ENCODE results near the gene TIMM8B.

TIMM8B gene, protein sequence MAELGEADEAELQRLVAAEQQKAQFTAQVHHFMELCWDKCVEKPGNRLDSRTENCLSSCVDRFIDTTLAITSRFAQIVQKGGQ

DNA sequence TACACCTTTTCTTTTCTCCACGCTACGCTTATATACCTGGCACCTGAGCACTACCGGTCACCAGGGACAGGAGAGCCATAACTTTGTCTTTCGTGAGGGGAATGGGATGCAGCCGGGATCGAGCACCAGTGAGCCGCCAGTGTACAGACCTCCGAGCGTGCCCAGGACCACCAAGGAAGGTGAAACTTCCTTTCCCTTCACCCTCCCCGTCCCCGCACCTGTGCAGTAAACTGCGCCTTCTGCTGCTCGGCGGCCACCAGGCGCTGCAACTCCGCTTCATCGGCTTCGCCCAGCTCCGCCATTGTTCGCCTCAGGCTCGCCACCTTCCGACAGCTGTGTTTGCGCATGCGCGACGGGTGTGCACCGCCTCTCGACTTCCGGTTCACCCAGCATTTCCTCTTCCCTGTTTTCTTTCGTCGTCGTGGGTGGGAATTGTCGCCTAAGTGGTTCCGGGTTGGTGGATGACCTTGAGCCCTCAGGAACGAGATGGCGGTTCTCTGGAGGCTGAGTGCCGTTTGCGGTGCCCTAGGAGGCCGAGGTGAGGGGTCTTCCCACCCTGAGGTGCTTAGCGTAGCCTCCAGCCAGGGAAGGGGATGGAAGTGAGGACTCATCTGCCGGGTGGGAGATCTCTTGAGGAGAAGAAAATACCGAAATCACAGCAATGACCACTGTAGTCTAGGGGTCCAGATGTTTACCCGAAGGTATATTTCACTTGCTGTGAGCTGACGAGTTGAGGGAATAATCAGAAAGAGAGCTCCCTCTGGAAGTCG is at the start of gene TIMM8B, which contains the start of gene SDHD:
Gene TIMM8B (minus strand): TSS at position 335 of the 770 bp plus-strand sequence. CDS start 33 bp downstream, at position 302.
Gene SDHD (plus strand): TSS at position 452 of the 770 bp plus-strand sequence. CDS start 35 bp downstream, at position 487.
- Histone ChIP-seq H3K9me3 (ENCODE audit: control insufficient read depth, insufficient read depth, low read length) (no peaks in the 10 kb centered on the region), H3K36me3 (ENCODE audit: insufficient read depth, low read length) (peaks cover 26% of the 10 kb centered on the region), H3K4me1 (ENCODE audit: insufficient read depth, low read length) (peaks cover 5% of the 10 kb centered on the region; the same call in 1 of the 2 replicates), H3K9ac (ENCODE audit: low read depth, low read length) (peak within 1 kb of the TSS; percentile 85)

DNA sequence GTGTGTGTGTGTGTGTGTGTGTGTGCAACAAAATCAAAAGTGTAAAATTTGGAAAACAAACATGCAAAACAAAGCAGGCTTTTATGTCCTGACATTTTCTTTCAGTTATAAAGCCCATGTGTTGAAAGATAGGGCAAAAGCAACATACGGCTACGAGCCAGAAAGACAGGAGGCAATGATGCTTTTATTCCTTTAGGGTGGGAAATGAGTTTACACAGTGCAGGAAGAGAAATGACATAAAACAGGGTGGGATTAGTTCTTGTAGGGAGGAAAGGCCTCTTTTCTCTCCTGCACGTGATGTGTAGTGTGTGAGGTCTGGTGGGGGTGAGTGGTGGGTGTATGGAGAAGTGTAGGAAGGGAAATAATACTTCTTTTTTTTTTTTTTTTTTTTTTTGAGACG is 47.9 kb upstream of the TIMM8B start:
- Histone ChIP-seq H3K9me3 (ENCODE audit: control insufficient read depth, insufficient read depth, low read length) (no peaks in the 10 kb centered on the region), H3K4me1 (ENCODE audit: insufficient read depth, low read length) (no peaks in the 10 kb centered on the region), H3K9ac (ENCODE audit: low read depth, low read length) (no peak overlapping the region), H3K36me3 (ENCODE audit: insufficient read depth, low read length) (no peaks in the 10 kb centered on the region)

DNA sequence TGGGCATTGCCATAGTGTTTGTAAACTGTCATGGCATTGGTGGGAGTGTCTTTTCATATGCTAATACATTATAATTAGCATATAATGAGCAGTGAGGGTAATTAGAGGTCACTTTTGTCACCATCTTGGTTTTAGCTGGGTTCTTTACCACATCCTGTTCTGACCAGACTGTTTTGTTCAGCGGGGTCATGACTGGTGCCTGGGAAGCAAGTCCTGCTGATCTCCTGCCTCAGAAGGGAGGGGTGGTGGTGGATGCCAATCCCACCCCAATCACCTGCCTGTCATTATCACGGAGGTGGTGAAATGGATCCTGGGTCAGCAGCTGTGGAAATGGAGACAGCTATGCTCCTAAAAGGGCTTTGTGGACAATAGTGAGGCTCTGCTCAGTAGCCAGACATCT is 46.2 kb upstream of the TIMM8B start:
- Histone ChIP-seq H3K36me3 (ENCODE audit: insufficient read depth, low read length) (no peaks in the 10 kb centered on the region), H3K4me1 (ENCODE audit: insufficient read depth, low read length) (no peaks in the 10 kb centered on the region), H3K9ac (ENCODE audit: low read depth, low read length) (no peak overlapping the region), H3K9me3 (ENCODE audit: control insufficient read depth, insufficient read depth, low read length) (no peaks in the 10 kb centered on the region)

DNA sequence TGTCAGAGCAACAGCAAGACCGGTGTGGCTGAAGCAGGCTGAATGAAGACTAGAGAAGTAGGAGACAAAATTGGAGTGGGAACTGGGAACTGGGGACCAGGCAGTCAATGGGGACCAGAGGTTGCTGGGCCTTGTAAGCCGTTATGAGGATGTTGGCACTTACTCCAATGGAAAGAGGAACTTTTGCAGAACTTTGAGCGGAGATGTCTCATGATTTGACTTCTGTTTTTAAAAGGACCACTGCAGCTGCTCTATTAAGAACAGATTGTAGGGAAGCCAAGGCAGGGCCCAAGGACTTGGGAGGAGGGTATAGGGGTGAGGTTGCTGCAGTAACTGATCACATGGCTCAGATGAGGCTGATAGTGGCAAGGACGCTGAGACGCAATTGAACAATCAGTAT is 43.1 kb upstream of the TIMM8B start:
- H3K36me3 ChIP-seq (ENCODE audit: insufficient read depth, low read length), result no peaks in the 10 kb centered on the region
- H3K4me1 ChIP-seq (ENCODE audit: insufficient read depth, low read length), result no peaks in the 10 kb centered on the region
- no peak overlapping the region for H3K9ac ChIP-seq (ENCODE audit: low read depth, low read length)
- H3K9me3 ChIP-seq (ENCODE audit: control insufficient read depth, insufficient read depth, low read length), result no peaks in the 10 kb centered on the region

DNA sequence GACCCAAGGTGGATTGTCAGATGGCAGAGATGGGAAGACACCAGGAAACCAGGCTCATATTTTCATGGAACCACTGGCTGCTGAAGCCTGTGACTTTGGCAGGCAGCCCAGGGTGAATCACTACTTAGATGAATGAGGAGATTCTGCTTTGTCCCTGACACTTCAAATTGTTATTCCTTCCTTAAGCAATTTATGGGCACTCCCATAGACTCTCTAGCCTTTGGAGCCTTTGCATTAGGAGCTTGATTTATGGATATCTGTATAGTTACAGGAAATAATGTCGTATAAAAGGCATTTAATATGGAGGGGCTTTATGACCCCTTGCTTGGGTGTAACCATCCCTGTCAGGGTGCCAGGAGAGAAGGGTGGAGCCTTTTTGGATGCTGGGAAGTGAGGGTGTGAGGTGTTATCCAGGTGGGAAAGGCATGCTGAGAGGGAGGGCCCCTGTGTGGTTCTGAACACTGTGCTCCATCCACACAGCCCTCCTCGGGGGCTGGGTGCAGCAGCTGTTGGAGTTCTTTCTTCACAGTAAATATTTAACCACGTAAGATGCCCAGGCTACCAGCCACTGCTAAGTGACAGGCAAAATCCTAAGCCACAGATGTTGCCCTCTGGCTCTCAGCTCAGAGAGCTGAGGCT is 42.0 kb upstream of the TIMM8B start:
- Histone ChIP-seq H3K4me1 (ENCODE audit: insufficient read depth, low read length) (no peaks in the 10 kb centered on the region), H3K9me3 (ENCODE audit: control insufficient read depth, insufficient read depth, low read length) (no peaks in the 10 kb centered on the region), H3K9ac (ENCODE audit: low read depth, low read length) (no peak overlapping the region)

DNA sequence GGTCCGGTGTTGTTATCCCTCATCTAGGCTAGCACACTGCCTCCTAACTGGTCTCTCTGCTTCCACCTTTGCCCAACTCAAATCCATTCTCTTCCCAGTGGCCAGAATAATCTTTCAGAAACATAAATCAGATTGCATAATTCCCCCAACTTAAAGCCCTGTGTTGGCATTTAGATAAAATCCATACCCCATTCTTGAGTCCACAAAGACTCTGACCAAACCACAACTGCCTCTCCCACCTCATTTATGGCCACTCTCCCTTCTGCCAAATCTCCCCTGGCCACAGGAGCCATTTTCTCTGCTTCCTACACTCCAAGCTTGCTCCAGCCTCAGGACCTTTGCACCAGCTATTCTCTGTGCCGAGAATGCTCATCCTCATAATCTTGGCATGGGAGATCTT is 40.5 kb upstream of the TIMM8B start:
- no peaks in the 10 kb centered on the region for H3K4me1 ChIP-seq (ENCODE audit: insufficient read depth, low read length)
- no peaks in the 10 kb centered on the region for H3K9me3 ChIP-seq (ENCODE audit: control insufficient read depth, insufficient read depth, low read length)
- no peaks in the 10 kb centered on the region for H3K36me3 ChIP-seq (ENCODE audit: insufficient read depth, low read length)
- H3K9ac ChIP-seq (ENCODE audit: low read depth, low read length), result no peak overlapping the region

More for the DNA sequence above, 42.0 kb upstream of the TIMM8B start:
- H3K36me3 ChIP-seq (ENCODE audit: insufficient read depth, low read length), result no peaks in the 10 kb centered on the region

DNA sequence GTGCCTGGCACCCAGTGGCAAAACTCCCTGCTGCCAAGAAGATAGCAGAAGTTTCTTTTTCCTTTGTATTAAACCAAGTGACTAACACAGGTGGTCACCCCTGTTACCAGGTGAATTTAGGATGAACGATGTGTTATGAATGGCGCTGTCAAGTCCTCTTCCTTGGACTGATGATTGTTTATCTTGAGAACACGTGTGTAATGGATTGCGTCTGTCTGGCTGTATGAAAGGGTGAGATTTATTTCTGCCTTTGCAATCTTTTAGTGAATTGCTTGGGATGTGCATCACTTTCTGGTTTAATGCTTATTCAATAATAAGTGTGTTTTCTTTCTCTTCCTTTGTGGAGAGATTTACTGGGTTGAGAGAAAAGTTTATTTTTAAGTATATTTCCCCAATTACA is 36.6 kb upstream of the TIMM8B start:
- H3K36me3 ChIP-seq (ENCODE audit: insufficient read depth, low read length), result no peaks in the 10 kb centered on the region
- no peak overlapping the region for H3K9ac ChIP-seq (ENCODE audit: low read depth, low read length)

DNA sequence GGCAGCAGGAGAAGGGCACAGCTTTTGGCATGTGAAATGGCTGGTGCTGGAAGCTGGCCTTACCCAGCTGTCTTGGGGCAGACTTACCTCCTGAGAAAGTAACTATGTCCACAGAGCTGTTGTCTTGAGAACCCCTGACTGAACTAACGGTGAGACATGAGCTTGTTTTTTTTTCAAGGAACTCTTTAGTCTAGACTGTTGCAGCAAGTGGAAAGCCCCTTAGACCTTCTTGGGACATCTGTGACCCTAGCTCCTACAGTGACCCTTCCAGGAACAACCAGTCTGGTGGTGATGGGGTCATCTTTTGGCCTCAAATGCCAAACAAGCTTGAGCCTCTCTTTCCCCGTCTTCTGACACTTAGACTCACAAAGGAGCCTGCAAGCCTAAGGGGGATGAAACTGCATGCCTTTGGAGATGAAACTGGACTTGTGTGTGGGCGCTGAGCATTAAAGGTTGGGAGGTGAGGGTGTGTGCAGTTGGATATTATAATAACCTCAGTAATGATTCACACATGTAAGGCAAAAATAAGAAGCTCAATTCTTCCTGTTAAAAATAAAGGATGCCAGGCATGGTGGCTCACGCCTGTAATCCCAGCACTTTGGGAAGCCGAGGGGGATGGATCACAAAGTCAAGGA is 35.5 kb upstream of the TIMM8B start:
- H3K9me3 ChIP-seq (ENCODE audit: control insufficient read depth, insufficient read depth, low read length), result no peaks in the 10 kb centered on the region
- no peaks in the 10 kb centered on the region for H3K4me1 ChIP-seq (ENCODE audit: insufficient read depth, low read length)
- H3K9ac ChIP-seq (ENCODE audit: low read depth, low read length), result no peak overlapping the region
- no peaks in the 10 kb centered on the region for H3K36me3 ChIP-seq (ENCODE audit: insufficient read depth, low read length)

More for the DNA sequence above, 36.6 kb upstream of the TIMM8B start:
- Histone ChIP-seq H3K9me3 (ENCODE audit: control insufficient read depth, insufficient read depth, low read length) (no peaks in the 10 kb centered on the region), H3K4me1 (ENCODE audit: insufficient read depth, low read length) (no peaks in the 10 kb centered on the region)

DNA sequence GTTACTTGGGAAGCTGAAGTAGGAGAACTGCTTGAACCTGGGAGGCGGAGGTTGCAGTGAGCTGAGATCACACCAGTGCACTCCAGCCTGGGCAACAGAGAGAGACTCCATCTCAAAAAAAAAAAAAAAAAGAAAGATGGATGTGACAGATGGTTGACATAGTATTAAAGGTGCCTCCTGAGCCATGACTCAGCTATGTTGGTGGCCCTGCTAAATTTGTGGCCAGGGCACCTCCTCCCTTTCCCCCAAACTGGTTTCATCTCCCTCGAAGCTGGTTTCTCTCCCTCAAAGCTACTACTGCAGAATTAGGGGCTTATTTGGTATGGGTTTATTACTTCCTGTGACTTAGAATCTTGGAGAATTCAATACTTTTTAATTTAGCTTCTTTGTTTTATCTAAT is 31.6 kb upstream of the TIMM8B start:
- H3K9me3 ChIP-seq (ENCODE audit: control insufficient read depth, insufficient read depth, low read length), result no peaks in the 10 kb centered on the region
- H3K9ac ChIP-seq (ENCODE audit: low read depth, low read length), result no peak overlapping the region
- H3K4me1 ChIP-seq (ENCODE audit: insufficient read depth, low read length), result no peaks in the 10 kb centered on the region
- no peaks in the 10 kb centered on the region for H3K36me3 ChIP-seq (ENCODE audit: insufficient read depth, low read length)

DNA sequence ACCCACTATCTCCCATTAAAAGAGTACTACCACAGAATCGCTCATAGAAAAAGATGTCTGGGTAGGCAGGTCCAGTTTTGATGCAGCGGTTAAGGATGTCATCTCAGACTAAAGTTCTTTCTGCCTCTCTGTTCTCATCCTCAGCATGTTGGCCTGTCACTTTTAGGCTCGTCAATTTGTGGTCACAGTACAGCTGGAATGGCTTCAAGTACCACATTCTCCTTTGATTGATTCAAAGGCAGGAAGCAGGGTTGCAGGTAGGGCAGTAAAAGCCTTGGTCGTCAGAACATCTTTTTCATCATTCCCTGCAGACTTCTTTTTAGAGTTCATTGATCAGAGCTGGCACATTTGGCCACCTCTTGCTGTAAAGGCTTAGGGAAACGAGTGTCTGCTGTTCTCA is 28.8 kb upstream of the TIMM8B start:
- Histone ChIP-seq H3K9ac (ENCODE audit: low read depth, low read length) (no peak overlapping the region), H3K36me3 (ENCODE audit: insufficient read depth, low read length) (no peaks in the 10 kb centered on the region), H3K9me3 (ENCODE audit: control insufficient read depth, insufficient read depth, low read length) (no peaks in the 10 kb centered on the region), H3K4me1 (ENCODE audit: insufficient read depth, low read length) (no peaks in the 10 kb centered on the region)

DNA sequence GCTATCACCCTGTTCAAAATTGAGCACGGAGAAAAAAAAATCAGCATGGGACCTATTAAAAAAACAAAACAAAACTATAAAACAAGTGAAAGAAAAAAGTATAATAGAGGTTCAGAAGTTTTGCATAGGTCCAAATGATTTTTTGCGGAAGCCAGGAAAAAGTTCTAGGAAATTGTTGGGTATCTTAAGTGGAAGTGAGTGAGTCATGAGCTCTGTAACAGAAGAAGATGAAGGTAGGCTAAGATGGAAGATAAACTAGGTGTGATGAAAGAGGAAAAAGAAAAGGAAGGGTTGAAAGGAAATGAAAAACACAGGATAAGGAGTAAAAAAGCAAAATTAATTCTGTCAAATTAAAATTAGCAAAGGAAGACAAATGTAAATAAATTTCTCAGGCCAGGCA is 27.9 kb upstream of the TIMM8B start:
- H3K36me3 ChIP-seq (ENCODE audit: insufficient read depth, low read length), result no peaks in the 10 kb centered on the region
- no peaks in the 10 kb centered on the region for H3K9me3 ChIP-seq (ENCODE audit: control insufficient read depth, insufficient read depth, low read length)
- H3K9ac ChIP-seq (ENCODE audit: low read depth, low read length), result no peak overlapping the region
- no peaks in the 10 kb centered on the region for H3K4me1 ChIP-seq (ENCODE audit: insufficient read depth, low read length)

DNA sequence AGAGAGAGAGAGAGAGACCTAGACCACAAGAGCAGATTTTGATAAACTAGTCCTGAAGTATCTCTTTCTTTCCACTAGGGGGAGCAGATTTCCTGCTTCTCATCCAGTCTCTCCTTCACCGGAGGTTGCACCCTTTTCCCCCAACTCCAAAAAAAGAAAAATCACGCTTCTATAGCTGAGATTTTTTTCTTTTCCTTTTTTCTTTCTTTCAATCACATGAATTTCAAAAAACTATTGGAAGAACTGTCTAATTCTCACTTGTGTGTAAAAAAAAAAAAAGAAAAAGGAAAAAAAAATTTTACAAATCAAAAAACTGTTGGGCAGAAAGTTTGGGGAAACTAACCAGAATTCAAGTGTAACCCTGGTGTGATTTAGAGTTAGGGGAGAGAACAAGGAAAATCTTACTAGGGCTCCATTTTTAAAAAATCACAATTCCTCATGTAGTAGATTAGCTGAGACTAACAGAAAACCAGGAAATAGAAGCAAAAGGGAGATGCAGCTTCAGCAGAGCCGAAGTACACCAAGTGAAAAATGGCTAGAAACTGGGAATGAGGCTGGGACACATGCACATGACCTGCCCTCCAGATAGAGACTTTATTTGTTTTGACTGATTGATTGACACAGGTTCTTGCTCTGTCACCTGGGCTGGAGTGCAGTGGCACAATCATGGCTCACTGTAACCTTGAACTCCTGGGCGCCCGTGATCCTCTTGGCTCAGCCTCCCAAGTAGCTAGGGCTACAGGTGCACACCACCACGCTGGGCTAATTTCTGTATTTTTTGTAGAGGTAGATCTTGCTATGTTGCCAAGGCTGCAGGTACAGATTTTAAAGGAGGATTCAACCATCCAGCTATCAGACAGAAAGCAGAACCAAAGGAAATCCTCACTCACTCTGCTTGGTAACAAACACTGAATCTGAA is 27.2 kb upstream of the TIMM8B start:
- Histone ChIP-seq H3K36me3 (ENCODE audit: insufficient read depth, low read length) (no peaks in the 10 kb centered on the region), H3K9ac (ENCODE audit: low read depth, low read length) (no peak overlapping the region), H3K9me3 (ENCODE audit: control insufficient read depth, insufficient read depth, low read length) (no peaks in the 10 kb centered on the region), H3K4me1 (ENCODE audit: insufficient read depth, low read length) (no peaks in the 10 kb centered on the region)

DNA sequence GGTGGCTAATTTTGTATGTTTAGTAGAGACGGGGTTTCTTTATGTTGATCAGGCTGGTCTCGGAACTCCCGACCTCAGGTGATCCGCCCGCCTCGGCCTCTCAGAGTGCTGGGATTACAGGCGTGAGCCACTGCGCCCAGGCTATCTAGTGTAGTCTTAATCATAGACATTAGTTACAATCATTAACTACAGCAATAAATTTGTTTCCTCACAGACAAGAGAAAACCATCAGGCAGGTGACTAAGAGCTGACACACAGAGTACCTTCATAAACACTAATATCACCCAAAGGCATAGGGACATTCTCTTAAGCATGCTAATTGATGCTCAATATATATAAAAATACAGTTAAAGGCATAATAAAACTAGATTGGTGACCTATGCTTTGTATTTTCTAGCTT is 19.5 kb upstream of the TIMM8B start:
- Histone ChIP-seq H3K36me3 (ENCODE audit: insufficient read depth, low read length) (no peaks in the 10 kb centered on the region), H3K9ac (ENCODE audit: low read depth, low read length) (no peak overlapping the region), H3K9me3 (ENCODE audit: control insufficient read depth, insufficient read depth, low read length) (no peaks in the 10 kb centered on the region), H3K4me1 (ENCODE audit: insufficient read depth, low read length) (no peaks in the 10 kb centered on the region)

DNA sequence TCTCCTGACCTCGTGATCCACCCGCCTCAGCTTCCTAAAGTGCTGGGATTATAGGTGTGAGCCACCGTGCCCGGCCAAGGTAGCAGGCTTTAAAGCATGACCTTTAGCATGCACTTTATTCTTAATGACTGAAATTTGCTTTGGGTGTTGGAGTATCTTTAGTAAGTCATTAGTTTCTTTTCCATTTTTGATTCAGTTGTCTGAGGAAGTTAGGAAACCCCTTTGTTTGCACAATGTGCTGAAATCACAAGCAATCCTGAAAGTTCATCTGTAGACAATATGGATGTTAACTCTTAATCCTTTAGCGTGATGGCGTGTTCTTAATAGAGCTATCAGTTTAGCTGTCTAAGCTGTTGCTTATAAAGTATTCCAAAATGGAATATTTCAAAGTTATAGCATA is 16.9 kb upstream of the TIMM8B start:
- Histone ChIP-seq H3K36me3 (ENCODE audit: insufficient read depth, low read length) (no peaks in the 10 kb centered on the region), H3K4me1 (ENCODE audit: insufficient read depth, low read length) (no peaks in the 10 kb centered on the region), H3K9me3 (ENCODE audit: control insufficient read depth, insufficient read depth, low read length) (no peaks in the 10 kb centered on the region), H3K9ac (ENCODE audit: low read depth, low read length) (no peak overlapping the region)

All from ES-I3 (cell line).